ENCODE results near the gene DCDC2B. TPM values are rescaled to one million over a fixed set of nuclear protein-coding genes. Genes with fewer than 3 reads are reported as not detected.

DCDC2B gene
- total and polyA plus RNA-seq, 9 donors = 0.15 to 1.1 (median 0.34) TPM; not detected in 1

DNA sequence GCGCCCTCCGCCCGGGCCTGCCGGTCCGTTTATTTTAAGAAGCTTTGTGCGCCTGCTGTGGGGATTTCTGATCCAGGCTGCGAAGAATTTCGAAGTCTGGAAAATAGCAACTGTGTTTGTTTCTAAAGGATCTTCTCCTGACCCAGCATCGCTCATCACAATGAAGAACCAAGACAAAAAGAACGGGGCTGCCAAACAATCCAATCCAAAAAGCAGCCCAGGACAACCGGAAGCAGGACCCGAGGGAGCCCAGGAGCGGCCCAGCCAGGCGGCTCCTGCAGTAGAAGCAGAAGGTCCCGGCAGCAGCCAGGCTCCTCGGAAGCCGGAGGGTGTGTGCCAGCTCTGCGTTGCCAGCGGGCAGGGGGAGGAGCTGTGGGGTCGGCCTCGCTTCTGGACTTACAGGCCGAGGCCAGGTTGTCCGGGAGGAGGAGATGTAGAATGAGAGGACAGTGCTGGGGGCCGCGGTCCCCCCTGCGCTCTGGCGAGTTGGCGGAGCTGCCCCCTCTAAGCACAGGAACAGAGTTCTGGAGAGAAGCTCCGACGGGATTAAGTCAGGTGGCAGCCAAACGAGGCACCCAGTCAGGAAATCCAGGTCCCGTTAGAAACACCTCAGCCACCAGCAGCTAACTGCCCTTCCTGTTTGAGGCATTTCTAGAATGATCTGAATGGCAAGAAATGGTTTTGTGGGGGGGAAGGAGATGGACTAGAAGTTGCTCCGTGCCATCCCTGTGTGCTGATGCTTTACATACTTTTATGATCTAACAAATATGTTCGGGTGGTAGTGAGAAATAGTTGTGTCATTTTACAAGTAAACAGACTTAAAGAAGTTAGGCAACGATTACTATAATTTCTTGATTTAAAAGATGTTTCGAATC is 28.5 kb upstream of the DCDC2B start:
- Histone ChIP-seq H3K36me3 (ENCODE audit: control insufficient read depth, insufficient read depth, low read length) (peaks cover 36% of the 10 kb centered on the region), H3K27me3 (ENCODE audit: control insufficient read depth, insufficient read depth, low read length) (no peaks in the 10 kb centered on the region), H3K4me1 (ENCODE audit: control insufficient read depth, insufficient read depth, low read length) (peaks cover 27% of the 10 kb centered on the region), H3K4me3 (ENCODE audit: low read length) (peak overlapping the region; percentile 94), H3K27ac (ENCODE audit: low read length) (peak overlapping the region; percentile 98), H3K9me3 (replicated peaks; ENCODE audit: control insufficient read depth, low read depth, low read length) (no peaks in the 10 kb centered on the region)
- DNase-seq = peak; percentile 70
- WGBS (ENCODE audit: insufficient coverage) = 4% methylated on average over 26 of the region's 36 CpGs

DNA sequence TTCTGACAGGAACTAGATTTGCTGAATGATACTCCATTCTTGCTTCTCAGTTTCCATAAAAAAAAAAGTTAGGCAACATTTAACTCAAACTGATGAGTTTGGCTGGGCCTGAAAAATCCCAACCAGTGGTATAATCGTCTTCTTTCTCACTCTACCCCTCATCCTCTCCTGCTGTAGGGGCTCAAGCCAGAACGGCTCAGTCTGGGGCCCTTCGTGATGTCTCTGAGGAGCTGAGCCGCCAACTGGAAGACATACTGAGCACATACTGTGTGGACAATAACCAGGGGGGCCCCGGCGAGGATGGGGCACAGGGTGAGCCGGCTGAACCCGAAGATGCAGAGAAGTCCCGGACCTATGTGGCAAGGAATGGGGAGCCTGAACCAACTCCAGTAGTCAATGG is 27.8 kb upstream of the DCDC2B start:
- Histone ChIP-seq H3K9me3 (replicated peaks; ENCODE audit: control insufficient read depth, low read depth, low read length) (no peaks in the 10 kb centered on the region), H3K27ac (ENCODE audit: low read length) (peak overlapping the region; percentile 98), H3K4me1 (ENCODE audit: control insufficient read depth, insufficient read depth, low read length) (peaks cover 27% of the 10 kb centered on the region), H3K36me3 (ENCODE audit: control insufficient read depth, insufficient read depth, low read length) (peaks cover 41% of the 10 kb centered on the region), H3K4me3 (ENCODE audit: low read length) (peak overlapping the region; percentile 94), H3K27me3 (ENCODE audit: control insufficient read depth, insufficient read depth, low read length) (no peaks in the 10 kb centered on the region)
- WGBS (ENCODE audit: insufficient coverage) = 60% methylated on average over 9 of the region's 9 CpGs
- DNase-seq = no peak

DNA sequence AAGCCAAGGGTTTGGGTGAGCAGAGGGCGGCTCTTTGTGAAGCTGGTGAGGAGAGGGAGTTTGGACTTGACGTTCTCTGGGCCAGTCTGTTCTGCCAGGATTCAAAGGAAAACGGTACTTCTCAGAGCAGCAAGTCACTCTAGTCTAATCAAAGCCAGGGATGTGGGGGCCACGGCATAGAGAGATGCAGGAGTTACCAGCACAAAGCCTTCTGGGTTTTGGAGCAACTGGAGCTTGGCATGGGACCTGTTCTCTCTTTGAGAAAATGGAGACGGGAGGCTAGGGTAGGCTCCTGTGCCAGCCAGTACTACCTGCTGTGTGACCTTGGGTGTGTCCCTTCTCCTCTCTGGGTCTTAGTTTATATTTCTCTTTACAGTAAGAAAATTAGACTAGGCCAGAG is 27.3 kb upstream of the DCDC2B start:
- Histone ChIP-seq H3K27ac (ENCODE audit: low read length) (no peak overlapping the region), H3K4me1 (ENCODE audit: control insufficient read depth, insufficient read depth, low read length) (peaks cover 27% of the 10 kb centered on the region), H3K4me3 (ENCODE audit: low read length) (no peak overlapping the region), H3K27me3 (ENCODE audit: control insufficient read depth, insufficient read depth, low read length) (no peaks in the 10 kb centered on the region), H3K9me3 (replicated peaks; ENCODE audit: control insufficient read depth, low read depth, low read length) (no peaks in the 10 kb centered on the region), H3K36me3 (ENCODE audit: control insufficient read depth, insufficient read depth, low read length) (peaks cover 46% of the 10 kb centered on the region)
- DNase-seq = no peak
- WGBS (ENCODE audit: insufficient coverage) = 58% methylated on average over 4 of the region's 5 CpGs

DNA sequence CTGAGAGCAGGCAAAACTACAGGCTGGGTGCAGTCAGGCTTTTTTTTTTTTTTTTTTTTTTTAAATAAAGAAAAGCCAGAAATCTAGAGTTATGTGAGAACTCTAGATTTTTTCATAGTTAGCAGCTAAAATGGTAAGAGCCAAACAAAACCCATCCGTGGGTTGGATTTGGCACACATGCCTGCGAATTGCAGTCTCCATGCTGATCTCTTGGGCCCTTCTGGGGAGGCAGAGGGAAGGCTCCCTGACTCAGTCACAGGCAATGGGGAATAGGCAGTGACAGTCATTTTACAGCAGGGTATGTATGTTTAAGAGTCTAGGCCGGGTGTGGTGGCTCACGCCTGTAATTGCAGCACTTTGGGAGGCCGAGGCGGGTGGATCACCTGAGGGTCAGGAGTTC is 26.8 kb upstream of the DCDC2B start:
- no peaks in the 10 kb centered on the region for H3K9me3 ChIP-seq (replicated peaks; ENCODE audit: control insufficient read depth, low read depth, low read length)
- no peak overlapping the region for H3K27ac ChIP-seq (ENCODE audit: low read length)
- peaks cover 27% of the 10 kb centered on the region for H3K4me1 ChIP-seq (ENCODE audit: control insufficient read depth, insufficient read depth, low read length)
- no peak for DNase-seq
- 83% methylated on average over 3 of the region's 6 CpGs for WGBS (ENCODE audit: insufficient coverage)
- no peaks in the 10 kb centered on the region for H3K27me3 ChIP-seq (ENCODE audit: control insufficient read depth, insufficient read depth, low read length)
- H3K36me3 ChIP-seq (ENCODE audit: control insufficient read depth, insufficient read depth, low read length) = peaks cover 51% of the 10 kb centered on the region
- no peak overlapping the region for H3K4me3 ChIP-seq (ENCODE audit: low read length)

DNA sequence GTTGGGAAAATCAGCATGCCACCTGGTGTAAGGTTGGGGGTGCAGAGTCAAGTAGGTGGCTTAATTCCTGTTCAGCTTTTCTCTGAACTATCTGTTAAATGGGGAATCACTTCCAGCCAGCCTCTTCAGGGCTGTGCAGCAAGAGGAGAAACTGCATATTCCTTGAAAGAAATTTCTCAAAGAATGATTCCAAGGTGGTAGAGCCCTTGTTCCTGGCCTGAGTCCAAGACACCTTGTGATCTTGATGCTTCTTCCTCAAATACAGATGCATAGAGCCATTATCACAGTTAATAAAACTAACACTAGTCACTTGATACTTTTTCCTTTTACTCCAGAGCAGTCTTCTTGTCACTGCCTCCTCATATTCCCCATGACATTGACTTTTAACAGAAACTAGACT is 24.2 kb upstream of the DCDC2B start:
- no peak for DNase-seq

DNA sequence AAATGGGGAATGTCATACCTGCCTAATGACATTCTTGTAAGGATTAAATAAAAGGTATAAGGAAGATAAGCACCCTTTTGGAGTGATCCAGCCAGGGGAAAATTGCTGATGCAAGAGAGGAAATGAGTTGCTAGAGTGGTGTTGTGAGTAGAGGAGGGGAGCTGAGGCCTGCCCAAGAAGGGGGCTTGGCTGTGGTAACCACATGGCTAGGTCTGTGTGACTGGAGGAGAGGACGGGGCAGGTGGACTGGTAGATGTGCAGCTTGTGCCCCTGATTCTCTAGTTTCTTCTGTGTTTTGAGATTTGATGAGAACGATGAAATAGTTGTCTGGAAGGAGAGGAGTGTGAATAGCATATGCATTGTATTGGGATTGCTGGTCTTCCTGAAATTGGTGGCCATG is 22.8 kb upstream of the DCDC2B start:
- H3K4me1 ChIP-seq (ENCODE audit: control insufficient read depth, insufficient read depth, low read length) = peaks cover 11% of the 10 kb centered on the region
- H3K36me3 ChIP-seq (ENCODE audit: control insufficient read depth, insufficient read depth, low read length) = peaks cover 87% of the 10 kb centered on the region
- no peaks in the 10 kb centered on the region for H3K27me3 ChIP-seq (ENCODE audit: control insufficient read depth, insufficient read depth, low read length)
- no peak overlapping the region for H3K4me3 ChIP-seq (ENCODE audit: low read length)
- no peak for DNase-seq
- H3K27ac ChIP-seq (ENCODE audit: low read length) = no peak overlapping the region
- no peaks in the 10 kb centered on the region for H3K9me3 ChIP-seq (replicated peaks; ENCODE audit: control insufficient read depth, low read depth, low read length)
- WGBS (ENCODE audit: insufficient coverage) = 85% methylated on average over 2 of the region's 2 CpGs

More for the DNA sequence above, 24.2 kb upstream of the DCDC2B start:
- no peak overlapping the region for H3K27ac ChIP-seq (ENCODE audit: low read length)
- H3K9me3 ChIP-seq (replicated peaks; ENCODE audit: control insufficient read depth, low read depth, low read length) = no peaks in the 10 kb centered on the region
- H3K4me1 ChIP-seq (ENCODE audit: control insufficient read depth, insufficient read depth, low read length) = peaks cover 20% of the 10 kb centered on the region
- H3K4me3 ChIP-seq (ENCODE audit: low read length) = no peak overlapping the region
- no peaks in the 10 kb centered on the region for H3K27me3 ChIP-seq (ENCODE audit: control insufficient read depth, insufficient read depth, low read length)
- H3K36me3 ChIP-seq (ENCODE audit: control insufficient read depth, insufficient read depth, low read length) = peaks cover 74% of the 10 kb centered on the region

DNA sequence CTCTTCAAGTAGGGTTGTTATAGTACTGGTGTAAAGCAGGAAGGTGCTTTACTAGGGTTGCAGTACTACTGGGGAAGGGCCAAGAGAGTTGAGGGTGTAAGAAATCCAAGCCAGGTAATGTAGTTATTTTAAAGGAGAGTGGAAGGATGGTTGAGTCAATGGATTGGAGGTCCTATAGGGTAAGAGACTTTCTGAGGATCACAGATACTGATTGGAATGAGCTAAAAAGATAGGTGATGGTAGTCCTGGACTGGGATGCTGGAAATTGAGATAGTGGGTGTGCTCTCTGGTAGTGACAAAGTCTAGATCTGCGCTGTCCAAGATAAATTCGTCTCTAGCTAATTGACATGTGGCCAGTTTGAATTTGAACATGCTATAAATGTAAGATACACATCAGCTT is 22.4 kb upstream of the DCDC2B start:
- WGBS (ENCODE audit: insufficient coverage) = no CpG with 5 or more reads among the region's 2 CpGs
- Histone ChIP-seq H3K4me1 (ENCODE audit: control insufficient read depth, insufficient read depth, low read length) (peaks cover 7% of the 10 kb centered on the region), H3K9me3 (replicated peaks; ENCODE audit: control insufficient read depth, low read depth, low read length) (no peaks in the 10 kb centered on the region), H3K27me3 (ENCODE audit: control insufficient read depth, insufficient read depth, low read length) (no peaks in the 10 kb centered on the region), H3K36me3 (ENCODE audit: control insufficient read depth, insufficient read depth, low read length) (peaks cover 87% of the 10 kb centered on the region), H3K27ac (ENCODE audit: low read length) (no peak overlapping the region), H3K4me3 (ENCODE audit: low read length) (no peak overlapping the region)
- no peak for DNase-seq

DNA sequence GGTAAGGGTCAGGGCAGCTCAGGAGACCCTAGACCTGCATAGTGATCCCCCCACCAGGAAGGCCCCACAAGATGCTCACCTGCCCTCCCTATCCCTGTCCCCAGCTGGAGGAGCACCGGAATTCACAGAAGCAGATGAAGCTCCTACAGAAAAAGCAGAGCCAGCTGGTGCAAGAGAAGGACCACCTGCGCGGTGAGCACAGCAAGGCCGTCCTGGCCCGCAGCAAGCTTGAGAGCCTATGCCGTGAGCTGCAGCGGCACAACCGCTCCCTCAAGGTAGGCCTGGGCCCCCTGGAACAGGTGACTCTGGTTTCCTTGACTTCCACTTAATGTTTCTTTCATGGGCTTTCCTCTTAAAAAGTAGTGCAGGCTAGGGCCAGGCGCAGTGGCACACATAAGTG is 21.0 kb upstream of the DCDC2B start:
- Histone ChIP-seq H3K27me3 (ENCODE audit: control insufficient read depth, insufficient read depth, low read length) (no peaks in the 10 kb centered on the region), H3K27ac (ENCODE audit: low read length) (no peak overlapping the region), H3K9me3 (replicated peaks; ENCODE audit: control insufficient read depth, low read depth, low read length) (no peaks in the 10 kb centered on the region), H3K4me1 (ENCODE audit: control insufficient read depth, insufficient read depth, low read length) (no peaks in the 10 kb centered on the region), H3K36me3 (ENCODE audit: control insufficient read depth, insufficient read depth, low read length) (peaks cover 90% of the 10 kb centered on the region), H3K4me3 (ENCODE audit: low read length) (no peak overlapping the region)
- whole genome bisulfite sequencing (ENCODE audit: insufficient coverage) = 96% methylated on average over 8 of the region's 9 CpGs
- no peak for DNase-seq

DNA sequence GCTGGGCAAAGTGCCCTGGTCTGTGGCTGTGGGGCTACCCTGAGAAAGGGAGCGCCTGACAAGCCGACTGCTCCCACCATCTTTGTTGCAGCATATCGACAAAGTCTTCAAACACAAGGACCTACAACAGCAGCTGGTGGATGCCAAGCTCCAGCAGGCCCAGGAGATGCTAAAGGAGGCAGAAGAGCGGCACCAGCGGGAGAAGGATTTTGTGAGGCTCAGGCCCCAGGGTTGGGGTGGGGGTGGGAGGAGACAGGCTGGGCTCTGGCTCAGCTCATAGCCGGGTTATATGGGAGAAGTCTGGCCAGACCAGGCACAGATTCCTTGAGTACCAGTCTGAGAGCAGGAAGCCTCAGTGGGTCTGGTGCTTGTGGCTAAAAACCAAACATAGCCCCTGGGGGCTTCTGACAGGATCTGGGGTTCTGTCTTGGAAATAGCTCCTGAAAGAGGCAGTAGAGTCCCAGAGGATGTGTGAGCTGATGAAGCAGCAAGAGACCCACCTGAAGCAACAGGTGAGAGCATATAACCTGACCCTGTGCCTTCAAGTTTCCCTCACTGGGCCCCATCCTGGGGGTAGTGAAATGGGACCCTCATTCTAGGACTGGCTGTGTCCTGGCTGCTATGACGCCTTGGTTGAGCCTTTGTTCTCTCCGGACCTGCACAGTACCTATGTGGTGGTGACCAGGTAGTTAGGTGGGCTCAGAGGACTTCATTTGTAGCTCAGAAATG is 16.5 kb upstream of the DCDC2B start:
- 86% methylated on average over 3 of the region's 8 CpGs for WGBS (ENCODE audit: insufficient coverage)
- DNase-seq = no peak
- Histone ChIP-seq H3K27me3 (ENCODE audit: control insufficient read depth, insufficient read depth, low read length) (no peaks in the 10 kb centered on the region), H3K9me3 (replicated peaks; ENCODE audit: control insufficient read depth, low read depth, low read length) (no peaks in the 10 kb centered on the region), H3K27ac (ENCODE audit: low read length) (no peak overlapping the region), H3K4me1 (ENCODE audit: control insufficient read depth, insufficient read depth, low read length) (peaks cover 2% of the 10 kb centered on the region), H3K36me3 (ENCODE audit: control insufficient read depth, insufficient read depth, low read length) (peaks cover 96% of the 10 kb centered on the region), H3K4me3 (ENCODE audit: low read length) (no peak overlapping the region)

DNA sequence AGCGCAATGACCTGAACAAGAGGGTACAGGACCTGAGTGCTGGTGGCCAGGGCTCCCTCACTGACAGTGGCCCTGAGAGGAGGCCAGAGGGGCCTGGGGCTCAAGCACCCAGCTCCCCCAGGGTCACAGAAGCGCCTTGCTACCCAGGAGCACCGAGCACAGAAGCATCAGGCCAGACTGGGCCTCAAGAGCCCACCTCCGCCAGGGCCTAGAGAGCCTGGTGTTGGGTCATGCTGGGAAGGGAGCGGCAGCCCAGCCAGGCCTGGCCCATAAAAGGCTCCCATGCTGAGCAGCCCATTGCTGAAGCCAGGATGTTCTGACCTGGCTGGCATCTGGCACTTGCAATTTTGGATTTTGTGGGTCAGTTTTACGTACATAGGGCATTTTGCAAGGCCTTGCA is 13.9 kb upstream of the DCDC2B start:
- H3K9me3 ChIP-seq (replicated peaks; ENCODE audit: control insufficient read depth, low read depth, low read length) = no peaks in the 10 kb centered on the region
- peaks cover 86% of the 10 kb centered on the region for H3K36me3 ChIP-seq (ENCODE audit: control insufficient read depth, insufficient read depth, low read length)
- 88% methylated on average over 6 of the region's 6 CpGs for WGBS (ENCODE audit: insufficient coverage)
- H3K27ac ChIP-seq (ENCODE audit: low read length) = no peak overlapping the region
- H3K4me3 ChIP-seq (ENCODE audit: low read length) = no peak overlapping the region
- H3K4me1 ChIP-seq (ENCODE audit: control insufficient read depth, insufficient read depth, low read length) = peaks cover 27% of the 10 kb centered on the region
- no peak for DNase-seq
- no peaks in the 10 kb centered on the region for H3K27me3 ChIP-seq (ENCODE audit: control insufficient read depth, insufficient read depth, low read length)
